ENCODE data around the gene ETV5. TPM values are rescaled to one million over a fixed set of nuclear protein-coding genes. Genes with fewer than 3 reads are reported as not detected.

The ETV5 gene
- total RNA-seq (ENCODE audit: low replicate concordance): 11.0 and 24.7 TPM in 2 replicates

DNA sequence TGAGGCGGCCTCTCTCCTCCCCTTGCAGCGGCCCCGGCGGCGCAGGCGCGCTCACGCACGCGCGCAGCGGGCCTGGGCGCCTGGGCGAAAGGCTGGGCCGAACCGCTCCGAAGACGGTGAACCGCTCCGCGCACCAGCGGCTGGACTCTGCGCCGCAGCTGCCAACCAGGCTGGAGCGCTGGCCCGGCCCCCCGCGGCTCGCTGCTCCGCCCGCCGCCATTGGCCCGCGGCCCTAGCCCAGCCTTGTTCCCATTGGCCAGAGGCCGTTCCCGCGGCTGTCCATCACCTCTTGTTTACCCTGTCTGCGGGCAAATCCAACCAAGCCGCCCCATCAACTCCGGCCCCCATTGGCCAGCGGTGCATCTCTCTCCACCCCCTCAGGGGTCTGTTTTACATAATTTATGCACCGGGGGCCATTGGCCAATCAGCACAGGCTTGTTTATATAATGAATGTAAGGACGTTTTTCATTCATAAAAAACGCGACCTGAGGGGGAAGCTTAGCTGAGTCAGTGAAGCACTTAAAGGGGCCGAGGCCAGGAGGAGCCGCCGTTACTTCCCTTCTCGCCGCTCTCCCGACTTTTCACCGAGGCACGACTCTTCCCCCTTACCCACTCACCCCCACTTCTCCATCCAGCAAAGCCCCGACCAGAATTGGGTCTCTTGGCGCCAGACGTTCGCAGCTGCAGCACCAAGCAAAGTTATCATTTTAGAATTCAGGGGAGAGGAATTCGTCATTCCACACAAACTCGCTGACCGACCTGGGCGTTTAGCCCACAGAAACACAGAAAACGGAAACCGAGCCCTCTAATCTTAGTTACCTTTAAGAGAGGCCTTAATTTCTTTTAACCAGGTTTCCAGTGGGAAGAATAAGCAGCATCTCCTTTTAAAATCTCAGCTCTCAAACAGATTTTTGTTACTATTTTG lies at the start of gene ETV5:
ETV5 (minus strand) TSS at position 149 of the 925 bp plus-strand sequence. CDS start 3,221 bp downstream, outside the sequence.

Other genes with a start within 250 kb of the ETV5 start
- gene TRA2B, start 171.1 kb downstream of the ETV5 start, total RNA-seq (ENCODE audit: low replicate concordance): 149 and 162 TPM in 2 replicates

Data from smooth muscle cell of the coronary artery (primary cell).